WTC11 (cell line): Measurements from ENCODE around the gene IAPP.

Experiments used
- PREB ChIP-seq: sonication (generic); formaldehyde crosslinking; IDR thresholded peaks from 2 replicates; pipeline ENCODE4 v1.8.1; 2022; ENCODE audit warnings: mild to moderate bottlenecking, missing genetic modification reagents, moderate library complexity, borderline replicate concordance
- TCF7 ChIP-seq: sonication (generic); formaldehyde crosslinking; IDR thresholded peaks from 2 replicates; pipeline ENCODE4 v1.8.0; 2022; ENCODE audit warnings: mild to moderate bottlenecking, low read depth, missing genetic modification reagents, moderate library complexity

DNA sequence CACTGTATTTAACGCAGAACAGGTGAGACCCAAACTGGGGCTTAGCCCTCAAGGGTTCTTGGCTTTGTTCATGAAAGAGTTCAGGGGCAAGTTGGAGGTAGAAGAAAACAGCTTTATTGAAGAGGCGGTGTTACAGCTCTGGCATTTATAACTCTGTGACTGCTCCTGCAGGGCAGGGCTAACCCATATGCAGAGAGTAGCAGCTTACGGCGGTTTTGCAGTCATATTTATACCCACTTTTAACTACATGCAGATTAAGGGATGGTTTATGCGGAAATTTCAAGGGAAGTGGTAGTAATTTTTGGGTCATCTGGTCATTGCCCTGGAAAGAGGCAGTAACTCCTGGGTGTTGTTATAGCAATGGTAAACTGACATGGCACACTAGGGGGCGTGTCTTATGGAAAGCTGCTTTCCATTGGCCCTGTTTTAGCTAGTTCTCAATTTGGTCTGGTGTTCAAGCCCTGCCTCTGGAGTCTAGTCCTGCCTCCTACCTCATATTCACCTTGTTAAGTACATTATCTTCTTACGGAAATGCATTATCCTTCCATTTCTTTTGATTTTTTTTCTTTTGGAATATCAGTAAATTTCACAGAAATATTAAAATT is 1.8 kb upstream of the IAPP start:
- TF ChIP-seq PREB (no peak), TCF7 (CRISPR knock-in tag) (no peak)
